GM21723 (cell line): ENCODE data around the gene AHSG.
"Not testable (repeated sequence)": the region's sequence is repeated elsewhere in the genome, so short reads cannot be mapped to it uniquely, and the experiment has no call there.

Experiments used
- ATAC-seq: cut with Tn5 transposase; IDR thresholded peaks from one replicate; pipeline ENCODE4 v1.9.1; 2021; ENCODE audit warnings: mild to moderate bottlenecking, moderate library complexity; ENCODE audit not compliant: unreplicated experiment

The AHSG gene

DNA sequence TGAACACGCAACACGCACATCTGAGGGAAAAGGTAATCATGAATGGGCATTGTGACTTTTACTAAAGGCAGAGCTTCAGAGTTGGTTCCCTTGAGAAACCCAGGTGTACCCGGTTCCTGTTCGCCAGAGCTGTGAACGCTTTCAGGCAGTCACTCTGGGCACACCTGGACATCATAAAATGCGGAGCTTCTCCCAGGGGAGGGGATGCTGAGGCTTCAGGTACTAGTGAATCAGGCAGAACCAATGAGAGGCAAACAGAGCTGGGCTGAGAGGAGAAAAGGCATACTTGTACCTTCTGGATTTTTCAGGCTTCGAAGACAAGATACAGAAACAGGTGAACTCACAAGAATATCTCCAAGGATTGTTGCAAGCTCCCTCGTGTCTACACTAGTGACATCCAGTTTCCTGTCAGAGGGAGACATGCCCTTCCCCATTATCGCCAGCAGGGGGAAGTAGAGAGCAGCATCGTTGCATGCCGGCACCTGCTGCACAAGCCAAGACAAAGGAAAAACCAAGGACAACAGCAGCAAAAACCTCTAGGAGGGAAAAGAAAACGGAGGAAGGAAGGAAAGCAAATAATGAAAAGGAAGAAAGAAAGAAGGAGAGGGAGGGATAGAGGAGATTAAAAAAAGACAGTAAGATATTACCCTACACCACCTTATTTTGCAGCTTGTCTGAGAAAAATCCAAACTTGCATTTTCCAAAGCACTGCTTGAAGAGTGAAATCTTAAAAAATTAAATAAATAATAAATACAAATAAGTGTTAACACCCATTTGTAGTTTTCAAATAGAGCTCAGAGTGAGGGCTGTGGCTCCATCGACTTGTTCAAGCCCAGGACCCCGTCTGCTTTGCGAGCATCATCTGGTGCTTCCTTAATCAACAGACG lies 2.0 kb downstream of the AHSG start:
- no peak for ATAC-seq

DNA sequence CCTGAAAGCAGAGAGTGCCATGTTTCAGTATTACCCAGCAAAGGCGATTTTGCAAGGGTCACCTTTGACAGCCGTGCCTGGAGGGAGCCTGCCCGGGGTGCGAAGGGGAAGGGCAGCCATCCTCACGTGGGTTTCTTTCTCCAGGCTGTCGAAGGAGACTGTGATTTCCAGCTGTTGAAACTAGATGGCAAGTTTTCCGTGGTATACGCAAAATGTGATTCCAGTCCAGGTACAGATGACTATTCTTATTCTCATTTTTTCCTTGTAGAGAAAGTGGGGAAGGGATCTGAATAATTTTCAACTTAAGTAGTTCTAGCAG lies 3.4 kb downstream of the AHSG start:
- no peak for ATAC-seq

DNA sequence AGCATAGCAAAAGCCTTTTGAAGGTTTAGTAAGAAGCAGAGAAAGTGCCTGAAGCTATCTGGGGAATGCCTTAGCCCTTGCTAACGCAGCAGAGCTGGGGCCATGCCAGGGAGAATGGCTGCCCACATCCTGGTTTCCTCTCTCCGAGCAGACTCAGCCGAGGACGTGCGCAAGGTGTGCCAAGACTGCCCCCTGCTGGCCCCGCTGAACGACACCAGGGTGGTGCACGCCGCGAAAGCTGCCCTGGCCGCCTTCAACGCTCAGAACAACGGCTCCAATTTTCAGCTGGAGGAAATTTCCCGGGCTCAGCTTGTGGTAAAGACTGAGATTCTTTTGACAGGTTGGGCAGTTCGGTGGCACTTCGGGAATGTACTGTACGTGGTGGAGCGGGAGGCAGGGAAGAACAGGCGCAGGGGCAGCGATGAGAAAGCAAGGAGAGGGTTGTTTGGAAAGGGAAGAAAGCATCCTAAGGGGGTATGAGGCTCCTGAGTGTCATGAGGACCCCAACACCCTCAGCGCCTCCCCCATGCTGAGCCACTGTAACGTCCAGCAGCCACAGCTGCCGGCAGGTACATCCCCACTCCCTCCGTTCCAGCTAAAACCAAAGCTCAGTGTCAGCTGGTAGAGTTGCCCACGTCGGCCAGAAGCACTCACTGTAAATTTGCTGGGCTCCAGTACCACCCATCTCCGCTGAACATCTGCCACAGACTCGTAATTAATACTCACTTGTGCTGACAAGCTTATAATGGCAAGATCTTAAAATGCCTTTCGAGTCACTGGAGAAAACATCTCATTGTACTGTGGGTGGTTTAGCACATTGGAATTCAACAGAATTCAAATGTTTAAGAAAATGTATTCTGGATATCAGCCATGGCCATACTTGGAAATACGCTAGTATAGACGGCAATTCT lies 4.4 kb downstream of the AHSG start:
- peak; percentile 95 for ATAC-seq

- no peak for ATAC-seq
Observed at GRCh38 chr3:186618318-186618938, 5.6 kb downstream of the AHSG start.

DNA sequence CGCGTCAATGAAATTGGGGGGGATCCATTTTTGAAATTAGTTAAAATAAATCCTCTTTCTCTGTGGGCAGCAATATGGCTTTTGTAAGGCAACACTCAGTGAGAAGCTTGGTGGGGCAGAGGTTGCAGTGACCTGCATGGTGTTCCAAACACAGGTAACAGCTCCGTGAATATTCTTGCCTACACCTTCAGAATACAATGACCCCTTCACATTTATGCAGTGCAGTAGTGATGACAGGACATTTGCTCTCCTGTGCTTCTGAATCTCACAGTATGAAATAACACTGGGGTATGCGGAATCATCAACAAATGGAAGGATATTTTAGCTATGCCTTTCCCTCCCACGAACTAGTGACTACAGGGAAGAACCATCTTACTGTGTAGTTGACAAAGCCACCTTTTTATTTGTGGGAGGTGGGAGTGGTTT lies 6.9 kb downstream of the AHSG start:
- ATAC-seq = no peak

GRCh38 chr3:186620213-186621092 lies 7.6 kb downstream of the AHSG start:
- ATAC-seq = no peak

GRCh38 chr3:186621894-186622650 lies 9.2 kb downstream of the AHSG start:
- no peak for ATAC-seq

DNA sequence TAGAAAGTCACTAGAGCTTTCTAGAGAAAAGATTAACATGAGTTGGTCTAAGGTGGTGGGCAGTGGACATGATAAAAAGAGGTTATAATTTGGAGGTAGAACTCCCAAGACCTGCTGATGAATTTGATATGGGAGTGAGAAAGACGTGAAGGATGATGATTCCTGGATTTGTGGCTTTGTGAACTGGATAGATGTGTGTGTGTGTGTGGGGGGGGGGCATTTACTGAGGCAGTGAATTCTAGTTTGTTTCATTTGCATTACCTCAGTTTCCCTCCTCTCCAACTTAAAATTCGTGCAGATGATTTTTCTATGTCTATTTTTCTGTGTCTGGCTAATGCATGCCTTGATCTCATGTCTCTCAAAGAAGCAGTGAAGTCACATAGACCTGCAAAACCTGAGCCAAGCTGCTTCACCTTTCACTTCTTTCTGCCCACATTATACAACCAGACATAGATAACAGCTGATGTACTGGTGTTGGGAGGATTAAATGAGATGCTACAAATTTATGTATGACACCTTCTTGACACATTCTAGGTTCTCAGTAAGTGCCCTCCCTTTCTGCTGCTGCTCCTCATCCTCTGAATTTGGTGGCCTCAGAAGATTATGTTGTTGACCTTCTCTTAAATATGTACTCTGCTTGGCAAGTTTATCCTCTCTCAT lies 9.9 kb downstream of the AHSG start:
- no peak for ATAC-seq

- no peak for ATAC-seq
Observed at GRCh38 chr3:186624598-186624997, 11.7 kb downstream of the AHSG start.

DNA sequence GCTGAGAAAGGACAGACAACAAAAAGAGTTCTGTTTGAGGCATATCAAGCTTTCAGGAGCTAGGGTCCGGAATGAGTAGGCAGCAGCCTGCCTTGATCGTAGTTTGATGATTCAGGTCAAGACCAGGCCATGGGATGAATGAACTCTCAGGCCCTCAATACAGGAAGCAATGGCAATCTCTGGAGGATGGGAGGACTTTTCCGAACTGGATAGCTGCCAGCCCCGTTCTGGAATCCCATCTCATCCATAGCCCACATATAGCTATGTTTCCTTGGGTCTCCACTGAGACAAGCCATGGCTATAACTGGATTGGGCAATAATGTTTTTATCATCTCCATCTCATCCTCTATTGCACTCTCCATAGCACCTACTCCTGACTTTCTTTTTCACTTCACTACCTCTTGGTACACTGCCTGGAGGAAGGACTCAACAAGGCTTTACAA lies 12.8 kb downstream of the AHSG start:
- ATAC-seq = no peak

DNA sequence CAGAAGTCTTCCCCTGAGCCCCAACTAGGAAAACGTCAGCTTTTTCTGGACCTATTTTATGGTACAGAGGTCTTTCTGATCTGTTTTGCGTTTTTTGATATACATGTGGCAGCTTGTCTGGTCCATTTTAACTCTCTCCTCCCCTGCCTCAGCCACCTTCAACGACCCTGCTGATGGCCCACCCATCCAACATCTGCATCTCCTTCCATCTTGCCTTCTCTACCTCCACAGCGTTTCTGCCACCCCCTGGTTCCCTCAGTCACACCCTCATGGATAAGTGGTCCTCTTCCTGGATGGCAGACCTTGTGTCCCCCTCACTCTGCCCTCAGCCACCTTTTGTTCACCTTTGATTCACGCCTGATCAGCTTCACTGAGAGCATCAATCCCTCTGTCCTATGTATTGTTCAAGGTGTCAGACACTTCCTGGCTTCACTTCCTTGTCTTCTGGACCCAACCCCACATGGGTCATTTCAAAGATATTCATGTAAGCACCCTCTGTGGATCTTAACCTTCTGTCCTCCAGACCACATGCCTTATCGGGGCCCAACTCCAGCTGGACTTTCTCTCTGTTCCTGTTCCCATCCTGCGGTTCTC lies 13.5 kb downstream of the AHSG start:
- ATAC-seq = no peak

GRCh38 chr3:186627852-186628414 lies 15.1 kb downstream of the AHSG start:
- no peak for ATAC-seq

DNA sequence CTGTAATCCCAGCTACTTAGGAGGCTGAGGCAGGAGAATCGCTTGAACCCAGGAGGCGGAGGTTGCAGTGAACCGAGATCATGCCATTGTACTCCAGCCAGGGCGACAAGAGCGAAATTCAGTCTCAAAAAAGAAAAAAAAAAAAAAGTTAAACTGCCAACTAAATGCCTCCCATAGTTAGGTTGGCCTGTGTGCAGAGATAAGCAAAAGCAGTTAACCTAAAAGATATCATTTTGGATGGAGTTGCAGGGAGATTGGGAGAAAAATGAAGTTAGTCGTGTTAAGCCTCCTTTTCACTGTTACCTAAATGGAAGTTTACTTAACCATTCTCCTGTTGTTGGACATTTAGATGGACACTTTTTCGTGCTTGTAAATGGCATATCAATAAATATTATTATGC lies 15.9 kb downstream of the AHSG start:
- no peak for ATAC-seq

DNA sequence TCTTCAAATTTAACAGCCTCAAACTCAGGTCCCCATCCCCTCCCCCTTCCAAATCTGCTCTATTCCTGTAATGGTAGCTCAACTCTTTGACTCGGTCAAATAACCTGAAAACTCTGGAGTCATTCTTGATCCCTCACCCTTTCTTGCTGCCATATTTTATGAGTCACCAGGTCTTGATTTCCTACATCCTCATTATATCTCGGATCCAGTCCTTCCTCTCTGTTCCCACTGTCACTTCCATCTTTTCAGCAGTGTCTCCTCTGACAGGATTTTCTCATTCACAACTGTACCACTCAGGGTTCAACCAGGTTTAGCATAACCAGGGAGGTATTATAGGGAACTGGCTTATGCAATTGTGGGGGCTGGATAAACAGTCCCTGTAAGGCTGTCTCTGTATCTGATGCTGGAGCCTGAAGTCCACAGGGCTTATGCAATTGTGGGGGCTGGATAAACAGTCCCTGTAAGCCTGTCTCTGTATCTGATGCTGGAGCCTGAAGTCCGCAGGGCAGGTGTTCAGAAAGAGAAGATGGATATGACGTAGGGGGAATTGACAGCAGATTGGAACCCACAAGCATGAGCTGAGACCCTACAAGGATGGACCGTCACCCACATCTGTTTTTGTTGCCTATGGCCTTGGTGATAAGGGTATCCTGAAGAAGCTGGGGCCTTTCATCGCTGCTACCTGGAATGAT lies 18.2 kb downstream of the AHSG start:
- no peak for ATAC-seq

- ATAC-seq = no peak
Observed at GRCh38 chr3:186633481-186633880, 20.6 kb downstream of the AHSG start.

DNA sequence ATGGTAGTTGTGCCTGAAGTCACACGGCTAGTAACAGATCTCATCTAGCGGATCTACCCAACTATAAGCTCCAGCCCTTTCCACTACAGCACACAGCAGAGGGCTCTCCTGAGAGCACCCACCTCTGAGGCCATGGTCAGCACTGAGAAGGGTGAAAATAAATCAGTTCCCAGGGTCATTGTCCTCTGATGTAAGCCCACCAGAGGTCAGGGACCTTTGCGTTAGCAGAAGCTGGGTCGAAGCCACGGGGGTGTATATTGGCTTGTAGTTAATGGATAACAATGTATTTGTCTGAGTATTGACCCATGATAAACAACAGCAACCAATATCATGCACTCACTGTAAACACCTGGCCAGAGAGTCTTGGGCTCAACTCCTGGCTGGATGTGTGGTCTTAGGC lies 21.3 kb downstream of the AHSG start:
- ATAC-seq = not testable (repeated sequence)

DNA sequence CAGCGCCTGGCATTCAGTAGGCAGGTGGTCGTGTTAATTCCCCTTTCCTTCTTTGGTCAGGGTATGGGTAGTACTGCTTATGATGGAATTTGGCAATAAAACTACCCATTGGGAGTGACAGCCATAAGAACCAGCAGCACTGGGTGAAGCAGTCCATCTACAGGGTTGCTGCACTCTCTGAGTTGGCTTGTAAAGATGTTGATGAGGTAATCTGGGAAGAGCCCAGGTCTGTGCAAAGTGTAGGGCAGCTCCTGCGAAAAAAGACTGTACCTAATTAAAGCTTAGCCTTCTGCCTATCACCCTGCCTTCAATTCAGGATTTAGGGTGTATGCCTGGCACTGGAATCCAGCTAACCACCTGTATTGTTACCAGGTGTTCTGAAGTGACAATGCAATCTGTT lies 22.7 kb downstream of the AHSG start:
- no peak for ATAC-seq

- no peak for ATAC-seq
Observed at GRCh38 chr3:186636536-186636935, 23.7 kb downstream of the AHSG start.
